ENCODE measurements around the gene XYLT1.

The XYLT1 gene

DNA sequence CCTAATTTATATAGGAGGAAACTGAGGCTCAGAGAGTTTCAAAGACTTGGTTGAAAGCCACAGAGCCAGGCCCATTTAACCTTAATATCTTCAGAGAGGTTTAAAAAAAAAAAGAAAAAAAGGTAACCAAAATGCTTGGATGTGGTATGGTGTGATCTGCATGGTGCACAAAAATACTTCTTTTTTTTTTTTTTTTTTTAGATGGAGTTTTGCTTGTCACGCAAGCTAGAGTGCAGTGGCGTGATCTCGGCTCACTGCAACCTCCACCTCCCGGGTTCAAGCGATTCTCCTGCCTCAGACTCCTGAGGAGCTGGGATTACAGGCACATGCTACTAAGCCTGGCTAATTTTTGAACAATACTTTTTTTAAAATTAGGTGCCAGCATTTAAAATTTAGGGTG lies 101.8 kb downstream of the XYLT1 start:
- in situ Hi-C loops (cut with MboI; ENCODE audit: low pct_unique_long_range_greater_than_20kb, low sequenced_read_pairs, unreplicated experiment) = no loop called here
- DNase-seq (ENCODE audit: low spot score) = no peak
- TF ChIP-seq, protein P1, sequence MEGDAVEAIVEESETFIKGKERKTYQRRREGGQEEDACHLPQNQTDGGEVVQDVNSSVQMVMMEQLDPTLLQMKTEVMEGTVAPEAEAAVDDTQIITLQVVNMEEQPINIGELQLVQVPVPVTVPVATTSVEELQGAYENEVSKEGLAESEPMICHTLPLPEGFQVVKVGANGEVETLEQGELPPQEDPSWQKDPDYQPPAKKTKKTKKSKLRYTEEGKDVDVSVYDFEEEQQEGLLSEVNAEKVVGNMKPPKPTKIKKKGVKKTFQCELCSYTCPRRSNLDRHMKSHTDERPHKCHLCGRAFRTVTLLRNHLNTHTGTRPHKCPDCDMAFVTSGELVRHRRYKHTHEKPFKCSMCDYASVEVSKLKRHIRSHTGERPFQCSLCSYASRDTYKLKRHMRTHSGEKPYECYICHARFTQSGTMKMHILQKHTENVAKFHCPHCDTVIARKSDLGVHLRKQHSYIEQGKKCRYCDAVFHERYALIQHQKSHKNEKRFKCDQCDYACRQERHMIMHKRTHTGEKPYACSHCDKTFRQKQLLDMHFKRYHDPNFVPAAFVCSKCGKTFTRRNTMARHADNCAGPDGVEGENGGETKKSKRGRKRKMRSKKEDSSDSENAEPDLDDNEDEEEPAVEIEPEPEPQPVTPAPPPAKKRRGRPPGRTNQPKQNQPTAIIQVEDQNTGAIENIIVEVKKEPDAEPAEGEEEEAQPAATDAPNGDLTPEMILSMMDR (IDR thresholded peaks at IDR 0.05; ENCODE audit: extremely low read depth, insufficient read depth, missing control alignments) = no peak

- in situ Hi-C loops (cut with MboI; ENCODE audit: low pct_unique_long_range_greater_than_20kb, low sequenced_read_pairs, unreplicated experiment) = no loop called here
- DNase-seq (ENCODE audit: low spot score) = no peak
- TF ChIP-seq, protein P1 (IDR thresholded peaks at IDR 0.05; ENCODE audit: extremely low read depth, insufficient read depth, missing control alignments) = no peak
Observed at GRCh38 chr16:17368446-17368845, 102.3 kb downstream of the XYLT1 start.

DNA sequence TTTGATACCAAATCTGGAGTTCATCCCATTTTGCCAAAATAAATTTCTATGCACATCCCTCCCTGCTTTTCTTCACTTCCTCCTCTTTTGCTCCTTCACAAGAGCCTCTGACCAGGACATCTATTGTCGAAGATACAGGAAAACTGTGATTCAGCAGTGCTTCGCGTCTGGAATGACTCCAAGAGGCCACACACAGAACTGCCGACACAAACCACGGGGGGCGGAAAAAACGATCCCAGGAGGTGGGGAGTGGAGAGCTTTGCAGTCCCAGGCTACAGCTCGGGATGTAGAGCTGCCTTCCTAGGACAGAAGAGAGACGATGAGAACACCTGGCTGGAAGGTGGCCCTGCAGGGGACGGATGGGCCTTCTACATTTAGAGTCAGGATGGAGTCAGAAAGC lies 102.8 kb downstream of the XYLT1 start:
- in situ Hi-C loops (cut with MboI; ENCODE audit: low pct_unique_long_range_greater_than_20kb, low sequenced_read_pairs, unreplicated experiment) = no loop called here
- DNase-seq (ENCODE audit: low spot score) = no peak
- TF ChIP-seq, protein P1 (IDR thresholded peaks at IDR 0.05; ENCODE audit: extremely low read depth, insufficient read depth, missing control alignments) = no peak

GRCh38 chr16:17367036-17367435 lies 103.7 kb downstream of the XYLT1 start:
- in situ Hi-C loops (cut with MboI; ENCODE audit: low pct_unique_long_range_greater_than_20kb, low sequenced_read_pairs, unreplicated experiment) = no loop called here
- no peak for DNase-seq (ENCODE audit: low spot score)

GRCh38 chr16:17366299-17366961 lies 104.3 kb downstream of the XYLT1 start:
- TF ChIP-seq, protein P1 (IDR thresholded peaks at IDR 0.05; ENCODE audit: extremely low read depth, insufficient read depth, missing control alignments) = no peak
- DNase-seq (ENCODE audit: low spot score) = no peak
- in situ Hi-C loops (cut with MboI; ENCODE audit: low pct_unique_long_range_greater_than_20kb, low sequenced_read_pairs, unreplicated experiment) = no loop called here

More at GRCh38 chr16:17367036-17367435, 103.7 kb downstream of the XYLT1 start:
- TF ChIP-seq, protein P1 (IDR thresholded peaks at IDR 0.05; ENCODE audit: extremely low read depth, insufficient read depth, missing control alignments) = no peak

GRCh38 chr16:17365591-17366298 lies 105.0 kb downstream of the XYLT1 start:
- no peak for DNase-seq (ENCODE audit: low spot score)
- TF ChIP-seq, protein P1 (IDR thresholded peaks at IDR 0.05; ENCODE audit: extremely low read depth, insufficient read depth, missing control alignments) = no peak
- in situ Hi-C loops (cut with MboI; ENCODE audit: low pct_unique_long_range_greater_than_20kb, low sequenced_read_pairs, unreplicated experiment) = no loop called here

All from GM13977 (cell line).